Smooth muscle cell (in vitro differentiated cells): ENCODE data around the gene ACYP2. TPM values are rescaled to one million over a fixed set of nuclear protein-coding genes. Genes with fewer than 3 reads are reported as not detected.
"Not testable (repeated sequence)": the region's sequence is repeated elsewhere in the genome, so short reads cannot be mapped to it uniquely, and the experiment has no call there.

ENCODE experiments used
- DNase-seq: peaks from one replicate; lab custom pipeline; 2025; ENCODE audit not compliant: unreplicated experiment; lab: John Stamatoyannopoulos, UW
- H2AFZ ChIP-seq: fragments of 200-600 bp; sonication (generic); 2 replicates; pipeline ENCODE4 v1.6.0; 2016; ENCODE audit warnings: antibody characterized with exemption, low read depth, mild to moderate bottlenecking
- H3F3A ChIP-seq: fragments of 200-600 bp; sonication (generic); 2 replicates; pipeline ENCODE4 v1.6.0; 2017; ENCODE audit warnings: antibody characterized with exemption, low read depth
- H3K27ac ChIP-seq: fragments of 200-600 bp; sonication (generic); 2 replicates; pipeline ENCODE4 v1.5.1; 2016; ENCODE audit warnings: low read depth, mild to moderate bottlenecking
- H3K27me3 ChIP-seq: fragments of 200-600 bp; sonication (generic); 2 replicates; pipeline ENCODE4 v1.6.1; 2016; ENCODE audit warnings: low read depth, mild to moderate bottlenecking
- H3K36me3 ChIP-seq: fragments of 200-600 bp; sonication (generic); 2 replicates; pipeline ENCODE4 v1.5.1; 2016; ENCODE audit warnings: low read depth
- H3K4me1 ChIP-seq: fragments of 200-600 bp; sonication (generic); 2 replicates; pipeline ENCODE4 v1.5.1; 2016; ENCODE audit warnings: low read depth
- H3K4me2 ChIP-seq: fragments of 200-600 bp; sonication (generic); 2 replicates; pipeline ENCODE4 v1.6.0; 2016; ENCODE audit warnings: mild to moderate bottlenecking
- H3K4me3 ChIP-seq: fragments of 200-600 bp; sonication (generic); 2 replicates; pipeline ENCODE4 v1.5.1; 2016; ENCODE audit warnings: mild to moderate bottlenecking
- H3K79me2 ChIP-seq: fragments of 200-600 bp; sonication (generic); 2 replicates; pipeline ENCODE4 v1.6.0; 2016; ENCODE audit warnings: low read depth, mild to moderate bottlenecking
- H3K9ac ChIP-seq: fragments of 200-600 bp; sonication (generic); 2 replicates; pipeline ENCODE4 v1.6.0; 2016; ENCODE audit warnings: low read depth
- H3K9me3 ChIP-seq: fragments of 200-600 bp; sonication (generic); replicated peaks from 2 replicates; pipeline ENCODE4 v1.5.1; 2016; ENCODE audit warnings: low read depth
- H4K20me1 ChIP-seq: fragments of 200-600 bp; sonication (generic); 2 replicates; pipeline ENCODE4 v1.6.0; 2016; ENCODE audit warnings: low read depth
- WGBS: methylation state at CpG from one replicate; pipeline ENCODE4 v1.1.7; 2016; ENCODE audit warnings: low lambda C conversion rate; 5-methylcytosine and 5-hydroxymethylcytosine counted together
- polyA plus RNA-seq: library from polyadenylated mRNA; unstranded; fragments of >200 nt; fragmentation: Nextera tagmentation; extraction: Ambion mirVana; gene quantifications from 2 replicates; pipeline ENCODE4 v1.2.1, GENCODE V29; 2016
- total RNA-seq: library from RNA; depleted of rRNA; stranded (reverse); fragments of >200 nt; gene quantifications from 2 replicates; pipeline ENCODE4 v1.2.3, GENCODE V29; 2014
- TF ChIP-seq, protein P1 (sequence below): fragments of 200-600 bp; sonication (generic); IDR thresholded peaks from 2 replicates; pipeline ENCODE4 v1.5.1; 2017; ENCODE audit warnings: borderline replicate concordance, mild to moderate bottlenecking, antibody characterized with exemption; ENCODE audit not compliant: insufficient read depth, poor library complexity, severe bottlenecking

Gene ACYP2
- total and polyA plus RNA-seq, 2 experiments from 2014 or later, result 12.1 to 18.6 TPM

DNA sequence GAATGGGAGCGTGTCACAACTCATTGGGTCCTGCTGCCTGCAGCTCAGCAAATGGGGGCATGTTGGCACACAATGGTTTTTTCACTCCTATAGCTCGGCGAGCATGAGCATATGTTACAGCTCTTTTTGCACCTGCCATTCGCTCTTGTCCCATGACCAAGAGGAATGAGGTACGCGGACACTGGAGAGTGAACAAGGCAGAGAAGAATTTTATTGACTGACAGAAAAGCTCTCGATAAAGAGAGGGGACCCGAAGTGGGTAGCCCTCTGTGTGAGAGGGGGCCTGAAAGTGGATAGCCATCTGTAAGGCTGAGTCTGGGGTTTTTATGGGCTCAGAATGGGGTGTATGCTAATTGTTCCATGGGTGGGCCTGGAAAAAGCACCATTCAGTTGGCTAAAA is 5.5 kb downstream of the ACYP2 start:
- H3K36me3 ChIP-seq, result no peaks in the 10 kb centered on the region
- peaks cover 18% of the 10 kb centered on the region for H3F3A ChIP-seq
- no peaks in the 10 kb centered on the region for H3K79me2 ChIP-seq
- H3K9ac ChIP-seq, result no peak overlapping the region
- H4K20me1 ChIP-seq, result no peaks in the 10 kb centered on the region
- no peak overlapping the region for H2AFZ ChIP-seq
- no peak for DNase-seq
- no peaks in the 10 kb centered on the region for H3K9me3 ChIP-seq
- H3K4me1 ChIP-seq, result peaks cover 12% of the 10 kb centered on the region
- no peak overlapping the region for H3K4me2 ChIP-seq
- 95% methylated on average over 8 of the region's 8 CpGs for WGBS
- no peak overlapping the region for H3K4me3 ChIP-seq
- H3K27ac ChIP-seq, result peak overlapping the region; percentile 89
- TF ChIP-seq, protein P1, sequence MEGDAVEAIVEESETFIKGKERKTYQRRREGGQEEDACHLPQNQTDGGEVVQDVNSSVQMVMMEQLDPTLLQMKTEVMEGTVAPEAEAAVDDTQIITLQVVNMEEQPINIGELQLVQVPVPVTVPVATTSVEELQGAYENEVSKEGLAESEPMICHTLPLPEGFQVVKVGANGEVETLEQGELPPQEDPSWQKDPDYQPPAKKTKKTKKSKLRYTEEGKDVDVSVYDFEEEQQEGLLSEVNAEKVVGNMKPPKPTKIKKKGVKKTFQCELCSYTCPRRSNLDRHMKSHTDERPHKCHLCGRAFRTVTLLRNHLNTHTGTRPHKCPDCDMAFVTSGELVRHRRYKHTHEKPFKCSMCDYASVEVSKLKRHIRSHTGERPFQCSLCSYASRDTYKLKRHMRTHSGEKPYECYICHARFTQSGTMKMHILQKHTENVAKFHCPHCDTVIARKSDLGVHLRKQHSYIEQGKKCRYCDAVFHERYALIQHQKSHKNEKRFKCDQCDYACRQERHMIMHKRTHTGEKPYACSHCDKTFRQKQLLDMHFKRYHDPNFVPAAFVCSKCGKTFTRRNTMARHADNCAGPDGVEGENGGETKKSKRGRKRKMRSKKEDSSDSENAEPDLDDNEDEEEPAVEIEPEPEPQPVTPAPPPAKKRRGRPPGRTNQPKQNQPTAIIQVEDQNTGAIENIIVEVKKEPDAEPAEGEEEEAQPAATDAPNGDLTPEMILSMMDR, result no peak
- H3K27me3 ChIP-seq, result no peaks in the 10 kb centered on the region

DNA sequence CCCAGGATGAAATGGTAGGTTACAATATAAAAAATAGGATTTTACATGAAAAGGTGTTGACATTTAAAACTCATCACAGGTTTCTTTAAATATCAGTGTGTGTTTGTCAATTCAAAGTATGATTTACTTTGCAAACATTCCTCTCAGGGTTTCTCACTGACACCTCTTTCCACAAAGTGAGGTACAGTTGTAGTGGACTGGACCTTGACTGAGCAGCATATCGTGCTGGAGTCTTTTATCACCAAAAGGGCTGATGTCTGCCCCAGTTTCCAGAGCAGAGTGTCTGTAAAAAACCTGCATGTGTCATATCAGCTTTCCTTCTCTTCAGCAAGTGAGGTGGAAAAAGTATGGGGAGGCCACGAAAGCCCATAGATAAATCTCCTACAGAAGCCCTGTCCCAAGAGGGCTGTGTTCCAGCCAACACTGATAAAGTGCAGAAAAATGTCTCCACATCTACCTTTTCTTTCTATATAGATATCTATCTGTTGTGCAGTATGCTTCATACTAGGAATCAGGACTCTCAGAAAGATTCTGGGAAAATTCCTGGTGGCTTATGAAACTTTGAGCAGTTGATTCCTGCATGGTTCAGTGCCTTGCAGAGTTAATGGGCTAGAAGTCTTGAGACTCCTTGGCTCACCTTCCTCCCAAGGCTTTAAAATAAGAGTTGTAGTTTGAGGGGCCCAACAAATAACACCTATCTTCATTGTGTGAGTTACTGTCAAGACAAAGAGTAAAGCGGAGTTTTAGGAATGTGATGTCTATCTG is 6.9 kb downstream of the ACYP2 start:
- WGBS, result 42% methylated on average over 3 of the region's 3 CpGs
- H2AFZ ChIP-seq, result no peak overlapping the region
- no peak overlapping the region for H3K4me3 ChIP-seq

DNA sequence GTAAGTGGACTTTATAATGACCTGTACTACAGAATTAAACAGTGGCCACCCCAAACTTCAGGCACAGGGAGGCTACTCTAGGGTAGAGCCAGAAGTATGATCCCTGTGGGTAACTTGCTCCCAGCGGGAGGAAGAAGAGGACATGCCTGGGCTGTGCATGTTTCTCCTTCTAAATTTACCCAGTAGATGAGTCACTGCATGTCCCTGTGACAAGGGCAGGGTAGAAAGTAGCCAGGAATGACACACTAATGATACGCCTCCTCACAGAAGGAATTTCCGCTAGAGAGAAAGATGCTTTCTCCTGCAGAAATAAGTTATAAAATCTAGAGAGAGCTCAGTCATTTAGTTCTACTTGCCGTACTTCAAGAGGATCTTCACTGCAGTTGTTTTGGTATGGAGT is 7.5 kb downstream of the ACYP2 start:
- peak overlapping the region; percentile 15 for H2AFZ ChIP-seq
- H4K20me1 ChIP-seq, result no peaks in the 10 kb centered on the region
- H3K9me3 ChIP-seq, result no peaks in the 10 kb centered on the region
- no peaks in the 10 kb centered on the region for H3K36me3 ChIP-seq
- no peak overlapping the region for H3K4me3 ChIP-seq
- H3K4me2 ChIP-seq, result peak overlapping the region; percentile 80
- peaks cover 7% of the 10 kb centered on the region for H3K4me1 ChIP-seq
- DNase-seq, result no peak
- peak overlapping the region; percentile 26 for H3K9ac ChIP-seq
- peak overlapping the region; percentile 89 for H3K27ac ChIP-seq
- H3F3A ChIP-seq, result peaks cover 18% of the 10 kb centered on the region
- TF ChIP-seq, protein P1, result no peak
- 1% methylated on average over 4 of the region's 4 CpGs for WGBS
- no peaks in the 10 kb centered on the region for H3K27me3 ChIP-seq
- H3K79me2 ChIP-seq, result no peaks in the 10 kb centered on the region

More for the DNA sequence above, 6.9 kb downstream of the ACYP2 start:
- Histone ChIP-seq H3K36me3 (no peaks in the 10 kb centered on the region), H3K9me3 (no peaks in the 10 kb centered on the region), H4K20me1 (no peaks in the 10 kb centered on the region), H3K4me2 (peak overlapping the region; percentile 80), H3K79me2 (no peaks in the 10 kb centered on the region), H3K4me1 (peaks cover 7% of the 10 kb centered on the region), H3F3A (peaks cover 18% of the 10 kb centered on the region), H3K9ac (peak overlapping the region; percentile 26), H3K27me3 (no peaks in the 10 kb centered on the region), H3K27ac (peak overlapping the region; percentile 89)
- DNase-seq, result no peak
- TF ChIP-seq, protein P1, result no peak

DNA sequence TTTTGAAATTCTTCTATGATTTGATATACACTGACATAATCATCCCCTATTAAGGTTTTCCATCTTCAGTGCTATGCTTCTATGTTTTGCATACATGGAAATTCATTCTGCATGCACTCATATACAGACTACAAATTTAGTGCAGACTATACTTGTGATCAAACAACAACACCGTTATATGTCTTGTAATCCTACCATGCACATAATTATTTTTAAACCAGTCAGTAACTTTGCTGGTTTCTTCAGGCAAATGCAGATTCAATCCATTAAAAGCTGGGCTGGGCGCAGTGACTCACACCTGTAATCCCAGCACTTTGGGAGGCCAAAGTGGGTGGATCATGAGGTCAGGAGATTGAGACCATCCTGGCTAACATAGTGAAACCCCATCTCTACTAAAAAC is 11.8 kb downstream of the ACYP2 start:
- H3F3A ChIP-seq, result peaks cover 13% of the 10 kb centered on the region
- H3K4me2 ChIP-seq, H3K79me2 ChIP-seq, H3K27me3 ChIP-seq, H3K9ac ChIP-seq, H3K4me3 ChIP-seq, H3K36me3 ChIP-seq, H4K20me1 ChIP-seq, H3K9me3 ChIP-seq, H3K4me1 ChIP-seq, H2AFZ ChIP-seq, H3K27ac ChIP-seq, DNase-seq: not testable (repeated sequence)
- 93% methylated on average over 2 of the region's 2 CpGs for WGBS
